ENCODE data around the gene ELF2.

DNA sequence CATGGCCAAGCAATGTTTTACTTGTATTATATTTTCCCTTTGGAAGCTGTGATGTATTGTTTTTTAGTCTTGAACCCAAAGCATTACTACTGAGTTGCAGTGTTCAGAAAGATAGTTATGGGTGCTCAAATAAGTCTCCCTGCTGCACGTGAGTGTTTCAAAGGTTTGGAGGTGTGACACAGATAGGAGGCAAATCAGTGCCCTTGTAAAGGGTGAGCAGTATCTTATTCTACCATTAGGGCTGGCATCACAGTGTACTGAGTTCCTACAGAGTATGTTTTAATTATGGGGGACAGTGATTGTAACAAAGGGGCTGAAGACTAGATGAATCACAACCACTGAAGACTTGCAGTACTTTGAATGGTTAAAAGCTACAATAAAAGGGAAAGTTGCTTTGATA lies 123.1 kb downstream of the ELF2 start:
- no peak for TF ChIP-seq POLR2AphosphoS5 (IDR thresholded peaks at IDR 0.05; ENCODE audit: insufficient read depth, low read depth, low read length)
- no peak for TF ChIP-seq MAX (IDR thresholded peaks at IDR 0.05; ENCODE audit: insufficient read depth, insufficient read length)
- TF ChIP-seq CTCF (IDR thresholded peaks at IDR 0.05; ENCODE audit: extremely low read depth in 1 of 2, insufficient read depth in 1 of 2, low read depth in 1 of 2, low read length in 2 of 2), result no peak
- TF ChIP-seq MYC (IDR thresholded peaks at IDR 0.05; ENCODE audit: low read depth, low read length), result no peak
- TF ChIP-seq JUN (IDR thresholded peaks at IDR 0.05; ENCODE audit: borderline replicate concordance, insufficient read depth, insufficient read length, low read depth), result no peak
- no peak for TF ChIP-seq POLR2A (IDR thresholded peaks at IDR 0.05; ENCODE audit: low read depth, low read length)
- no peak for TF ChIP-seq EZH2 (IDR thresholded peaks at IDR 0.05; ENCODE audit: borderline replicate concordance, low read depth, low read length, severe bottlenecking)
- TF ChIP-seq GATA2 (IDR thresholded peaks at IDR 0.05; ENCODE audit: insufficient read depth, insufficient read length, low read depth, low read length), result no peak
